NCI-H1417 treated with DMSO at 0.1 percent for 48 hours (cell line): ENCODE measurements around the gene NEURL3.
A peak's percentile ranks its signal among the peaks of the same experiment; 100 is the strongest.

Source experiments
- DNase-seq: peaks from one replicate; lab custom pipeline; 2025; lab: John Stamatoyannopoulos, UW

The NEURL3 gene

DNA sequence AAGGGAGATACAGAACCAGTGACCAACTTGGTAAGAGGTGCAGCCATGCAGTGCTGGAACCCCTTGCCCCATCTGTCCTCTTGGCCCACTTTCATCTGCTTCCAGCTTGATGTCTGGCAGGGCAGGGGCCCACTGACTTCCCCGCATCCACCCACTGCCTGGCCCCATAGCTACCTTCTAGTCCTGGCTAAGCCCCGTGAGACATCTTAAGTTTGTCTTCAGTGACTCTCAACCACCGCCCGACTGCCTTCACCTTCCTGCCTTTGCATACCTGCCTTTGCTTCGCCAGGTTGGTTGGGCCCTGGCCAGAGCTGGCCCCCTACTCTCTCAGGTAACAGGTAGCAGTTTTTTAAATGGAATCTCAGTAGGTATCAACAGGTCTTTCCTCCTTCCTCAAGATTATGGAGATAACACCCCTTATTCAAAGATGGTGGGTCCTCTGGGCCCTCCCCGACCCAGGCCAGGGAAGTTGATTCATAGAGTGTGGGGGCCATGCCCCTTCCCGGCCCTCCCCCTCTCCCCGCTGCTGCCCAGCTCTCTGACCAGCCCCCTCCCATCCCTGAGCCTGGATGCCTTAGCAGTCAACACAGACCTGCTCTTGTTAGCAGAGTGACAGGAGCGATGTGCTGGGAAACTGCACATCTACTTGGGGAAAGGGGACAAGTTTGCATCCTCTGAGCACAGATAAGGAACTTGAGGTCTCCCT is 34.2 kb upstream of the NEURL3 start:
- DNase-seq: no peak

- DNase-seq: no peak
Measured at GRCh38 chr2:96538487-96539214, 33.5 kb upstream of the NEURL3 start.

- no peak for DNase-seq
Measured at GRCh38 chr2:96537734-96538486, 32.8 kb upstream of the NEURL3 start.

- no peak for DNase-seq
Measured at GRCh38 chr2:96537066-96537733, 32.0 kb upstream of the NEURL3 start.

GRCh38 chr2:96536445-96537065 is 31.4 kb upstream of the NEURL3 start, which contains the start of gene ARID5A:
Gene ARID5A (plus strand): TSS chr2:96536752. CDS start chr2:96536827, 75 bp downstream.
- peak; percentile 2 for DNase-seq

DNA sequence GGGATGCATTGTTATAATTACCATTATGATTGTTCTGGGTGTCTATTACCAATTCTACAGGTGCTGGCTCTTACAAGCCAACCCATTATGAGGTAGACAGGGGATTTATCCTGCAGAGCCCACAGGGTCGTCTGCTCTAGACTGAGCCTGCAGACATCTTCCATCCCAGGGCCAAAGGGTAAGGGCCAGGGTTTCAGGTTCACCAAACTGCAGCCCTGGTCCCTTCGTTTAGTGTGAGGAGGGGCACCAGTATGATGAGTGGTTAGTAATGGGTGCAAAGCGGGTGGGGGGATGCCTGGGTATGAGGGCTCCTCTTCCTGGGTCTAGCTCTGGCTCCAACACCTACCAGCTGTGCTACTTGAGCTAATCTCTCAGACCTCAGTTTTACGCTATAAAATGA is 30.2 kb upstream of the NEURL3 start:
- DNase-seq: no peak

GRCh38 chr2:96534701-96535181 is 29.6 kb upstream of the NEURL3 start:
- DNase-seq: peak; percentile 2

DNA sequence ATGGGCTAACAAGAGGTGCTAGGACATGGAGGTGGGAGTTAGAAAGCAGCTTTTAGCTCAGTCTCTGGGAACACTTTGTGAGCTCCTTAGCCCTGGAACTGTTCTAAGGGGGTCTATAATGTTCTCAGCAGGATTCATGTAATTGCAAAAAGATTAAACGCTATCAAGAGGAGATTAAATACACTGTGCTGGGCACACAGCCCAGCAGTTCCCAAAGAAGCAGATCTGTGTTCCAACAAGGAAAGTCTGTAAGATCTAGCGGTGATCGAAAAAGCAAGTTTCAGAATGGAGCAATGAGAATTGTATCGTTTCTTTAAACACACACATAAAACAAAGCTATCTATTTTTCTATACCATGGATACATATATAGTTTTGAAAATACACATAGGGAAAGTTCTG is 29.0 kb upstream of the NEURL3 start:
- DNase-seq: no peak

- no peak for DNase-seq
Measured at GRCh38 chr2:96533292-96534073, 28.3 kb upstream of the NEURL3 start.

DNA sequence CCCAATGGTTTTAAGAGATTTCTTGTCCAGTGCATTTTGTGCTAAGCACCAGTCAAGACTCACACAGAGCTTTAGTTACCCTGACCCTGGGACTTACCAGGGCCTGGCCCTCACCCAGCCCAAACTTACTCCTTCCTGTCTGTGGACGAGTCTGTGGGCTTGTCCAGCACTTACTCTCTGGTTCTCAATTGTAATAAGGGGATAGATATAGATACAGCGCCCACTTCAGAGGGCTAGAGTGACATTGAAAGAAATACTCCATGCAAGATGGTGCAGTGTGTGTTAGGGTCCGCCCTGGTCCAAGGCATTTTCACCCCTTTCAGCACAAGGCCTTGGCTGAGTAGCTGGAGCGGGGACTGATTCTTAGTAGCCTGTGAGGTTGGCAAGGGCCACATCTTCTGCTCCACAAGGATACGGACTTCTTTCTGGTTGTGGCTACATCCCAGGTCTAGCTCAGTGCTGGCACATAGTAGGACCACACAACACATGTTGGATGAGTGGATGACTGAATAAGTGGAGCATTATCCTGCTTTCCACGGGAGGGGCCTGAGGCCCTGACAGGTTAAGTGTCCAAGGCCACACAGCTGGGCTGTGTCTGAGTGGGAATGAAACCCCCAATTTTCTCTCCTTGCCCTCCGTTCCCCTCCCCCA is 27.6 kb upstream of the NEURL3 start:
- DNase-seq: no peak

- peak; percentile 47 for DNase-seq
Measured at GRCh38 chr2:96531872-96532505, 26.8 kb upstream of the NEURL3 start.

DNA sequence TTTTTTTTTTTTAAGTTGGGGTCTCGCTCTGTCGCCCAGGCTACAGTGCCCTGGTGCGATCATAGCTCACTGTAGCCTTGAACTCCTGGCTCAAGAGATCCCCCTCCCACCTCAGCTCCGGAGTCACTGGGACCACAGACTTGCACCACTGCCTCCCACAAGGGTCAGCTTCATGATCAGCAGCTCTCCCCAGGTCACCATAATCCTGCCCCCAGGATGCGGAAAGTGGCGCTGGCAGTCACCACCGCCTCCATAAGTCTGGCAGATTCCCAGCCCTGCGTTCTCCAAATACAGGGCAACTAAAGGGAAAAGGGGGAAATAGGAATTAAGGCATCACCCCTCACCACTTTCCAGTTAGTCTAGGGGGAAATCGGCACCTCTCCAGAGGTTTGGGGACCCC is 26.2 kb upstream of the NEURL3 start:
- DNase-seq: no peak

DNA sequence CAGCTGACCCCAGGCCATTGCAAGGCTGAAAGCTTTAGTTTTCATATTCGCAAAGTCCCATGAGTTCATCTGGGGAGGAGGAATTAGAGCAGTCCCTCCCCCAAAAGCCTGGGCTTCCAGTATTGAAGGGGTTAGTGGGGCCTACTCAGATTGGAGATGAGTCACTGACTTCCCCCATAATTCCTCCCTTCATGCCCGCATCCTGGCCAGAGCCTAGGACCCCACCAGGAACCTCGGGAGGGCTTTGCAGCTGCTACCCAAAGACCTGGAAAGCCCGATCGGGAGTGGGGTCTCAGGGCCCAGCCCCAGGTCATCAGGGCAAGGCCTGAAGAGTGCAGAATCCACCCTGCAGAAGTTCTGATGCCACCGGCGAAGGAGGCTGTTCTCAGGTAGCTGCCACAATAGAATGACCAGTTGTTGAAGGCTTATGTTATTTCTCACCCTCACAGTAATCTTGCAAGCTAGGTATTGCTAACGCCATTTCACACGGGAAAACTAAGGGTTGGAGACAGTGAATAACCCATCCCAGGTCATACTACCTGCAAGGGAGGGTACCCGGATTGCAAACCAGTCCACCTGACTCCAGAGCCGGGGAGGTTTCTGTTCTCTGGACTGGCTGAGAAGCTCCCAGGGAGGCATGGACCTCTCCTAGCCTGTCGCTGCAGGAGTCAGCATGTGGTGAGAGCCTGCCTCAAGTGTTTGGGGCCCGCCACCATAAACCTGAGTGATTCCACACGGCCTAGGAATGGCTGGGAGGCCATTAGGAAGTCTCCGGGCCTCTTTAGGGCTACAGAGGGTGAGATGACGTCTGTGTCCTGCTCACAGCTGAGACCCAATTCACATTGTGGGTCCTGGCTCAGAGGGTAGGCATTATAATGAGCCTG is 25.6 kb upstream of the NEURL3 start:
- no peak for DNase-seq

GRCh38 chr2:96530144-96530430 is 24.9 kb upstream of the NEURL3 start:
- DNase-seq: no peak

DNA sequence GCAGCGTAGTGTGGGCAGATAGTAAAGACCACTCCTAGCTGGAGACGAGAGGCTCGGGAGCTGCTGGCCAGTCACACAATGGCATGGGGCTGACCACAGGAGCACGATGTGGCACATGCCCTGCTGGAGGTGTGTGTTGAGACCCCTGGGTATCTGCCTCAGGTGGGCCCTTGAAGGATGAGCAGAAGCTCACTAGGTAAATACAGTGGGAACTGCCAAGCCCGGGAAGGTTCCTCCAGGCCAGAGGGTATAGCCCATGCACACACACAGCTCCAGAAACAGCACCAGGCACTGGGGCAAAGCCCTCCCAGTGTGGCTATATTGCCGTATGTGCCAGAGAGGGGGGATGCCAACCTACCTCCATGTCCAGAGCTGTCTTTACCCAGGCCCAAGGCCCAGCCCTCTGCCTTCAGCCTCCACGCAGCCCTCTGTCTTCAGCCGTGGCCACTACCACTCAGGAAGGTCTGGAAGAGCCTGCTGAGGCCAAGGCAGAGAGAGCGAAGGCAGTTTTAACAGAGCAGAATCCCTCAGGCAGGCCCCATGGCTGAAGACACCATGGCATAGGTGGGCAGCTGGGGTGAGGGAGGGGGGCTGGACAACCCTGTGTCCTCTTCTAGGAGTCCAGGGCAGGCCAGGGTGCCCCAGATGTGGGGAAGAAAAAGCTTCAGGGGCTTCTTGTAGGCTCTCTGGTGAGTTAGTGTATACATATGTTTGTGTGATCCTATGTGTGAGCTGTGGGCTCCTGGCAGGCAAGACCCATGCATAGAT is 24.4 kb upstream of the NEURL3 start:
- no peak for DNase-seq

- DNase-seq: no peak
Measured at GRCh38 chr2:96528700-96529375, 23.7 kb upstream of the NEURL3 start.

- DNase-seq: no peak
Measured at GRCh38 chr2:96528006-96528699, 23.0 kb upstream of the NEURL3 start.
